DMS 273 (cell line): ENCODE data around the gene ISOC2.
"Not testable (repeated sequence)": the region's sequence is repeated elsewhere in the genome, so short reads cannot be mapped to it uniquely, and the experiment has no call there.

Experiments used
- DNase-seq: peaks from one replicate; lab custom pipeline; 2025; ENCODE audit not compliant: unreplicated experiment; lab: John Stamatoyannopoulos, UW

ISOC2 gene

DNA sequence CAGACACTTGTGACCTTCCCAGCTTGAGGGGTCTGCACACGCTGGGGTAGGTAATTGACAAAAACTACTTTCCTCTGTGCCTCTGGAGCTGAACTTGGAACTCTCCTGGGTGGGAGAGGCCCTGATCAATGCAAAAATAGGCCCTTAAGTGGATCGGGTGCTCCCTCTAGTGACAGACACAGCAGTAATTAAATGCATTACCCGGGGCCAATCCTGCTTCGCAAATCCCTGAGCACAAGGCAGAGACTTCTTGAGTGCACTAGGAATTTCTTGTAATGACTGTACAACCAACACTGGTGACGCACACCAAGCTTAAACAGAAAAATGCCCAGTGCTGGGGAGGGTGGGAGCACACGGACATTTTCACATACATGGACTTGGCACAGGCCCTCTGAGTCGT, 43.3 kb downstream of the ISOC2 start:
- DNase-seq: peak; percentile 88

DNA sequence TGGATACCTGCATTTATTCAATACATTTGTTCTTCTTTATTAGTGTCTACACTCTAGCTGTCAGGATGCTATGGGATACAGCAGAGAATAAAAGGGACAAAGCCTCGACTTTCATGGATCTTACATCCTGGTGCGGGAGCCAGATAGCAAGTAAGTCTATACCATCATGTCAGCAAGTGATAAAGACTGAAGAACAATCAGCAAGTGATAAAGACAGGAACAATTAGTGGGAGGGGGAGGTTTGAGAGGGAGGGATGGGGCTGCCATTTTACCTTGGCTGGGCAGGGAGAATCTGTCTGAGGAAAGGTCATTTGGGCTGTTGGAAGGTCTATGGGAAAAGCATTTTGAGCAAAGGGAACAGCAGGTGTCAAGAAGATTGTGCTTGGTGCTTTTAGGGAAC, 51.3 kb downstream of the ISOC2 start:
- DNase-seq: no peak

DNA sequence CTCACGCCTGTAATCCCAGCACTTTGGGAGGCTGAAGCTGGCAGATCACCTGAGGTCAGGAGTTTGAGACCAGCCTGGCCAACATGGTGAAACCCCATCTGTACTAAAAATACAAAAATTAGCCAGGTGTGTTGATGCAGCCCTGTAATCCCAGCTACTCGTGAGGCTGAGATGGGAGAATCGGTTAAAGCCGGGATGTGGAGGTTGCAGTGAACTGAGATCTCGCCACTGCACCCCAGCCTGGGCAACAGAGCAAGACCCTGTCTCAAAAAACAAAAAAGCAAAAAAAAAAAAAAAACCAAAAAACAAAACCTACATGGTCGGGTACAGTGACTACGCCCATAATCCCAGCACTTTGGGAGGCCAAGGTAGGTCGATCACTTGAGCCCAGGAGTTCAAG, 52.3 kb downstream of the ISOC2 start:
- not testable (repeated sequence) for DNase-seq

DNA sequence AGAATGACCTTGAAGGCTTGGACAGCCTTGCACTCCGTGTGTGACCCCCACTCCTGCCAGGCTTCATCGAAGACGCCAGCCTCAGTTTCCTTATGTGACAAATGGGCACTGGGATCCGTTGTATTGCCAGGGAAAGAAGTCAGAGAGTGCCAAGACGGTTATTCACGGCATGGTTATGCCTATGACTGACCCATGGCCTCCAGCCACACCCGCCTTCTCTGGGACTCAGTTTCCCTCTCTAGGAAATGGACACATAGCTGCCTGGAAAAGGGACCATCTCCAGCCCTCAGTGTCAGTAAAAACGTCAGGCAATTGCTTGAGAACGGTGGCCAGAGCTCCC, 52.9 kb downstream of the ISOC2 start:
- DNase-seq: no peak

DNA sequence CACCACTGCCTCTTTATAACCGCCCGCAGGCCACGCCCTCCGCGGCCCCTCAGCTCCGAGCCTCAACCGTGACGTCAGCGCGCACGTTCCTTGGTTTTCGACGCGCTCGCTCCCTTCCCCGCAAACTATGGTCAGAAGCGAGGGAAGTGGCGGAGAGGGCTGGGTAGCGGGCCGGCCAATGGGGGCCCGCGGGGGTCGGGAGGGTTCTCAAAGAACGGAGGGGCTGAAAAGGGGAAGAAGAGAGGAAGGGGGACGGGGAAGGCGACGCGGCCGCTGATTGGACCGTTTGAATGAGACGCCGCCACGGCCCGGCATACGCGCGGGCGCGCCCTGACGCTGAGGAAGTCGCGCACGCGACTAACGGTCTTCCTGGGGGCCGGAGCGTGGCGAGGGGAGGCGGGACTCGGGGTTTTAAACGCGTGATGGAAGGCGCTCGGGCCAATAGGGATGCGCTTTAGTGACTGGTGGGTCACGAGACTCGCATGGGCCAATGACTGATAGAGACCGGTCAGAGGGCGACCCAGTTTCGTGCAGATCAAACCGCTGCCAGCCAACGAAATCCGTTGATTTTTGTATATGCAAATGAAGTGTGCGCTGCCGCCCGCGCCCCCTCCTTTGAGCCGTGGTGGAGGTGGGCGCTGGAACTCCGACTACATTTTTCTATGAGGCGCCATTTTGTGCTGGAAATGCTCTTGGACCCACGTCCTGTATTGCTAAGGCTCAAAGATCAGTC, 53.5 kb downstream of the ISOC2 start:
- DNase-seq: peak; percentile 100

DNA sequence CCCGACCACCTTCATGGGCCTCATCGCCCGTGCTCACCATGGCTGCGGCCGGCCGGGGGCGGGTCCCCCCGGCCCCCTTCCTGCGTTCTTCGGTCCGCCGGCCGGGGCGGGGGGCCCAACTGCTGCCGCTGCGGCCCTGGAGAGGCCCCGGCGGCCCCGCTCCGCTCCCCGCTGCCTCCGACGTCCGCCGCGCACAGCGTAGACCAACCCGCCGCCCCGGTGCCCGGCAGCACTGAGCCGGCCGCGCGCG, 54.0 kb downstream of the ISOC2 start, which contains the start of gene UBE2S:
UBE2S (minus strand) TSS at position 239 of the 250 bp plus-strand sequence; CDS start at position 40, 199 bp downstream.
- DNase-seq: not testable (repeated sequence)

DNA sequence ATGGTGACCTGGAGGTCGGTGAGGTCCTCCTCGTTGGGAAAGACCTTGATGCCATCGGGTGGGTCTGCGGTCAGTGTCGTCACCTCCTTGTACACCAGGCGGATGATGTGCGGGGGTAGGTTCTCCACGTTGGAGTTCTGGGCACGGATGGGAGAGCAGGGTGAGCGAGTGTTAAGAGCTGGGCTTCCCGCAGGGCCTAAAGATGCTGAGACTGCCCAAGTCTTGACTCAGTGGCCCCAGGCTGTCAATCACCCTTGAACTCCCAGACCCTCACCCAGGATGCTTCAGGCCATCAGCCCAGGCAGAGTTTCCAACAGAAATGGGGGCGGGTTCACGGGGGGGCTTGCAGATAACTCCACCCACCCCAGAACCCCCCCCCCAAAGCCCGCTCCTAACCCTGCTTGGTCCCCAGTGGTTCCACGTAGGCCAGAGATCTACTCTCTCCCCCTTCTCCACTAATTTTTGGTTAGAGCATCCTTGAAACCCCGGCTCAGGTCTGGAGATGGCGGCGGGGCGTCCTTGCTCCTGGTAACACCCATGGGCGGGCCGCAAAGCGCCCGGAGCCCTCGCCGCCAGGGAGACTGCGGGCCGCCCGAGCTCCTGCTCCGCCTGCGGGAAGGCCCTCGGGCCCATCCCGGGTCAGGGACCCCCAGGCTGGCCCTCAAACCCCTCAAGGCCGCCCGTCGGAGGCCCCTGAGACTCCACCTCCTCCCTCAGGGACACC, 54.5 kb downstream of the ISOC2 start:
- peak; percentile 58 for DNase-seq

DNA sequence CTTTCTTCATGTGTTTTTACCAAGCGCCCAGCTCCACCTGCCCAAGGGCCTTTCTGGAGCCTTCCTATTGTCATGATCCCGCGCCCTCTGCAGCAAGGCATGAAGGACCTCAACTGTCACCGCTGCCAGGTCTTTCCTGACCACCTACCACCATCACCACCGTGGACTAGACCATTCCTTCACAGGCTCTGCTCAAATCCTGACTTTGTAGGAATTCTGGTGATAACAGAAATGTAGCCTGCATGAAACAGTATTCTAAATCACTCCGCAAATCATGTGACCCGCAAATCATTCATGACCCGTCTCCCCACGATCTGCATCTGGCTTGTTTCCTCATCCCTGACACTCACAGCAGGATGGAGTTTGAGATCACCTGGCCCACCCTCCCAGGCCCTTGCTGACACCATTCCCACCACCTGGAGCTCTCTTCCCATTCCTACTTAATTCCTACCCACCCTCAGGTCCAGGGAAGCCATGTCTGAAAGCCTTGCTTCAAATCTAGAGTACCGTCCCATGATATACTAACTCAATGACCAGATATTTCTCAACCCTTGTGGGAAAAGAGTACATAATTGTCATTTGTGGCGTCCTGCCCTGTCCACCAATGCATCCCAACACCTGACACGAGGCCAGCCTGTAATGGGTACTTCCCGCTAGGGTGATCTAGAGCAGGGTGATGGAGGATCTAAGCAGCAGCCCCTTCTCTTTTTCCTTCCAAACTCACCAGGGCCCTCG, 55.2 kb downstream of the ISOC2 start:
- no peak for DNase-seq

DNA sequence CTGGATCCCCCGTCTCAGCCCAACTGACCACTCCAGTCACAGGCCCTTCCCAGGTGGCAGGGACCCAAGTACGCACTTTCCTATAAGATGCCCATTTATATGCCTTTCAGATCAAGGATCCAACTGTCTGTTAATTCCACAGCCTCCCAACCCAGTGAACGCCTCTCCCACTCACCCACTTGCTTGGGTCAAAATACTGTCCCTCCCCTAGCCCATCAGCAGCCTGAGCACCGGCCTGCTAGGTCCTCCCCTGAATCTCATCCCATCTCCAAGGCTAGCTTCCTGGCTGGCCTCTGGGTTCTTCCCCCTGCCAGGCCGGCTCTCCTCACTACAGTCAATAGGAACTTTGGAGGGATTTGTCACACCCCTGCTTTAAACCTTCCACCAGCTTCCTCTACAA, 55.8 kb downstream of the ISOC2 start:
- no peak for DNase-seq
